NAMALWA (cell line): Measurements from ENCODE around the gene TAGLN3.

Experiments used
- DNase-seq: peaks from one replicate; pipeline ENCODE4 v3.0.0-alpha.2; 2015; ENCODE audit warnings: low spot score

Gene TAGLN3

GRCh38 chr3:112048911-112049310, 50.2 kb downstream of the TAGLN3 start:
- DNase-seq, result no peak

GRCh38 chr3:112053229-112053628, 54.5 kb downstream of the TAGLN3 start:
- no peak for DNase-seq

- DNase-seq, result no peak
These were observed 57.8 kb downstream of the TAGLN3 start for GRCh38 chr3:112056451-112056929.

- DNase-seq, result no peak
These were observed 60.8 kb downstream of the TAGLN3 start for GRCh38 chr3:112059497-112059896.

- no peak for DNase-seq
These were observed 62.4 kb downstream of the TAGLN3 start for GRCh38 chr3:112061152-112061551.
